GM12872 (cell line): ENCODE data around the gene MYH14.

ENCODE experiments used
- TF ChIP-seq, protein P1 (sequence below): IDR thresholded peaks from 3 replicates; pipeline ENCODE4 v1.5.1; 2011; ENCODE audit warnings: low read depth, mild to moderate bottlenecking, low read length, moderate library complexity; ENCODE audit not compliant: insufficient read depth

MYH14 gene

GRCh38 chr19:50309396-50310125, 106.1 kb downstream of the MYH14 start:
- TF ChIP-seq, protein P1, sequence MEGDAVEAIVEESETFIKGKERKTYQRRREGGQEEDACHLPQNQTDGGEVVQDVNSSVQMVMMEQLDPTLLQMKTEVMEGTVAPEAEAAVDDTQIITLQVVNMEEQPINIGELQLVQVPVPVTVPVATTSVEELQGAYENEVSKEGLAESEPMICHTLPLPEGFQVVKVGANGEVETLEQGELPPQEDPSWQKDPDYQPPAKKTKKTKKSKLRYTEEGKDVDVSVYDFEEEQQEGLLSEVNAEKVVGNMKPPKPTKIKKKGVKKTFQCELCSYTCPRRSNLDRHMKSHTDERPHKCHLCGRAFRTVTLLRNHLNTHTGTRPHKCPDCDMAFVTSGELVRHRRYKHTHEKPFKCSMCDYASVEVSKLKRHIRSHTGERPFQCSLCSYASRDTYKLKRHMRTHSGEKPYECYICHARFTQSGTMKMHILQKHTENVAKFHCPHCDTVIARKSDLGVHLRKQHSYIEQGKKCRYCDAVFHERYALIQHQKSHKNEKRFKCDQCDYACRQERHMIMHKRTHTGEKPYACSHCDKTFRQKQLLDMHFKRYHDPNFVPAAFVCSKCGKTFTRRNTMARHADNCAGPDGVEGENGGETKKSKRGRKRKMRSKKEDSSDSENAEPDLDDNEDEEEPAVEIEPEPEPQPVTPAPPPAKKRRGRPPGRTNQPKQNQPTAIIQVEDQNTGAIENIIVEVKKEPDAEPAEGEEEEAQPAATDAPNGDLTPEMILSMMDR: no peak

- TF ChIP-seq, protein P1: no peak
Measured at GRCh38 chr19:50310759-50311465, 107.5 kb downstream of the MYH14 start.

DNA sequence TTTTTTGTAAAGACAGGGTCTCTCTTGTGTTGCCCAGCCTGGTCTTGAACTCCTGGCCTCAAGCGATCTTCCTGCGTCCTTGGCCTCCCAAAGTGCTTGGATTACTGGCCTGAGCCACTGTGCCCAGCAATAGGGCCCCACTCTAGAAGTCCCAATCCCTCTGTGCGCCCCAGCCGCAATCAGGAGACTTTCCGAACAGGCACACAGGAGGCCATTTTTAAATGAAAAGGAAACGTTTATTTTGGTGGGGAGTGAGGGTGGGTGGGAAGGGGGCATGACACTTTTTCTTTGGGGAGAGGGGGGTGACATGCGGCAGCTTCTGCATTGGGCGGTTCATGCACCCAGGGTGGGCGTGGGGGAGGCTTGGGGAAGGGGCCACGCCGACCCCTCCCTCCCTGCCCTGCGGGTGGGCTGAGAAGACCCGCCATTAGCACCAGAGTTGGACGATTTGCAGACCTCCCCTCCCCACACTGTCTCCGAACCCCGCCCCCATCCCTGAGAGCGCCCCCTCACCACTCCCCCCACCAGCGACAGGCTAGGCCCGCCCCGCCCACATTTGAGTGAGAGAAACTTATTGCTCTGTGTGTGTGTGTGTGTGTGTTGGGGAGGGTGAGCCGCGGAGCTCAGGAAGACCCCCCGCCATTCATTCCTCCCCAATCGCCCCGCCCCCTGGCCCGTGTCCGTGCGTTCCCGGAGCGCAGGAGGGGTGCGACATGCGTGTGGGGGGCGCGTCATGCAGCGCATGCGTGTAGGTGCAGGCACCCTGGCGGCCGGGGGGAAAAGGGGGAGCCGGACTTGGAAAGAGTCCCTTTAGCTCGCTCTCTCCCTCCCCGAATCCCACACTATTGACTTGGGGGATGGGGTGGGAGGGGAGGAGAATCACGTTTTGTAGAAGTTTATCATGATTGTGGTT, 108.6 kb downstream of the MYH14 start:
- TF ChIP-seq, protein P1: no peak

GRCh38 chr19:50312967-50313811, 109.8 kb downstream of the MYH14 start:
- TF ChIP-seq, protein P1: no peak

- TF ChIP-seq, protein P1: no peak
Measured at GRCh38 chr19:50313812-50314536, 110.6 kb downstream of the MYH14 start.

DNA sequence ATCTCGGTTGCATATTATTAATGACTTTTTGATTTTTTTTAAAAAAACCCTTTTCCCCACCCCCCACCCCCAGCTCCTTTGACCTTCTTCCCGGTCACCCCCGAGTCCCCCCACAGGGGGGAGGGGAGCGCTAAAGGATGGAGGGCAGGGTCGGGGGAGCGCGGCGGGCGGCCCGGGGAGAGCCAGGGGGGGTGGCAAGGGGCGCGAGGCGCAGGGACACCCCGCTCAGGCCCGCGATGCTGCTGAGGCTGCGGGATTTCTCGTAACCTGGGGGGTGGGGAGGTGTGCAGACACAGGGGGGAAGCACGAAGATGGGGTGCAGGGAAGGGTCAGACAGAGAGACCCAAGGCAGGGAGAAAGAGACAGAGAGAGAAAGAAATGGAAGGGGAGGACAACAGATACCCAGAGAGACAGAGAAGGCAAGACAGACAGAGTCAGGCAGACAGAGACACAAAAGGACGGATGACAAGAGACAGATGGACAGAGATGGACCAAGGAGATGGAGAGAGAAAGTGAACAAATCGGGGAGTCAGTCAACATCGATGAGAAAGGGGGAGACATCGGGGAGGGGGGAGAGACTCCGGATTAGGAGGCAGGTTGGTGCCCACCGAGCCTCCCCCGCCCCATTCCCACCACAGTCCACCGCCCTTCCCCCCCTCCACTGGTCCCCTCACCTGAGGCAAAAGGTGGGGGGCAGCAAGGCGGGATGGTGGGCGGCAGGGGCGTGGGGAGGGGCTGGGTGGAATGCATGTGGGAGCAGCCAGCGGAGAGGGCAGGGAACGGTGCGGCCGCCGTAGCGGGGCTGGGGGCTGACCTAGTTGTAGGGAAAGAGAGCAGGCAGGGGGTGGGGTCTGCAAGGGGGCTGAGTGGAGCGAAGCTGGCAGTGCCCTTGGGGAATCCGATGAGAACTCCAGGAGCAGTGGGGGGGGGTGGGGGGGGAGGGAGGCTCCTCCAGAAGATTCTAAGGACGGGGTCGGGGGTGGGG, 111.6 kb downstream of the MYH14 start:
- TF ChIP-seq, protein P1: no peak
